NCI-H524 treated with DMSO at 0.1 percent for 48 hours (cell line): ENCODE results near the gene PIP4P1.

ENCODE experiments used
- DNase-seq: peaks from one replicate; lab custom pipeline; 2025; lab: John Stamatoyannopoulos, UW

PIP4P1 gene

GRCh38 chr14:20435582-20436362, 25.5 kb downstream of the PIP4P1 start, which contains the start of gene KLHL33:
Gene KLHL33 (minus strand): TSS chr14:20436166. CDS start chr14:20435811, 355 bp downstream.
- DNase-seq: peak; percentile 14

- peak; percentile 58 for DNase-seq
Measured at GRCh38 chr14:20434701-20435581, 26.3 kb downstream of the PIP4P1 start.

GRCh38 chr14:20429801-20430669, 31.2 kb downstream of the PIP4P1 start:
- DNase-seq: no peak

- no peak for DNase-seq
Measured at GRCh38 chr14:20428802-20429201, 32.4 kb downstream of the PIP4P1 start.

- no peak for DNase-seq
Measured at GRCh38 chr14:20428010-20428365, 33.2 kb downstream of the PIP4P1 start.

- DNase-seq: no peak
Measured at GRCh38 chr14:20427231-20428009, 33.8 kb downstream of the PIP4P1 start.

GRCh38 chr14:20424851-20425250, 36.4 kb downstream of the PIP4P1 start:
- DNase-seq: no peak

- DNase-seq: no peak
Measured at GRCh38 chr14:20422886-20423285, 38.3 kb downstream of the PIP4P1 start.

- no peak for DNase-seq
Measured at GRCh38 chr14:20421267-20421666, 40.0 kb downstream of the PIP4P1 start.

GRCh38 chr14:20419419-20419818, 41.8 kb downstream of the PIP4P1 start:
- no peak for DNase-seq

GRCh38 chr14:20418501-20418909, 42.7 kb downstream of the PIP4P1 start:
- no peak for DNase-seq

- no peak for DNase-seq
Measured at GRCh38 chr14:20417250-20418186, 43.7 kb downstream of the PIP4P1 start.

GRCh38 chr14:20416223-20416622, 45.0 kb downstream of the PIP4P1 start:
- DNase-seq: no peak

GRCh38 chr14:20415782-20416206, 45.4 kb downstream of the PIP4P1 start:
- peak; percentile 64 for DNase-seq

- peak; percentile 10 for DNase-seq
Measured at GRCh38 chr14:20413744-20414082, 47.5 kb downstream of the PIP4P1 start.

- DNase-seq: peak; percentile 62
Measured at GRCh38 chr14:20412876-20413743, 48.1 kb downstream of the PIP4P1 start, which contains the start of gene TEP1. Gene TEP1 (minus strand): TSS chr14:20413501. CDS start chr14:20408439, 5,062 bp downstream.

- no peak for DNase-seq
Measured at GRCh38 chr14:20412411-20412810, 48.8 kb downstream of the PIP4P1 start.

- no peak for DNase-seq
Measured at GRCh38 chr14:20409226-20409625, 52.0 kb downstream of the PIP4P1 start.
